Measurements from ENCODE around the gene SEC14L6.

DNA sequence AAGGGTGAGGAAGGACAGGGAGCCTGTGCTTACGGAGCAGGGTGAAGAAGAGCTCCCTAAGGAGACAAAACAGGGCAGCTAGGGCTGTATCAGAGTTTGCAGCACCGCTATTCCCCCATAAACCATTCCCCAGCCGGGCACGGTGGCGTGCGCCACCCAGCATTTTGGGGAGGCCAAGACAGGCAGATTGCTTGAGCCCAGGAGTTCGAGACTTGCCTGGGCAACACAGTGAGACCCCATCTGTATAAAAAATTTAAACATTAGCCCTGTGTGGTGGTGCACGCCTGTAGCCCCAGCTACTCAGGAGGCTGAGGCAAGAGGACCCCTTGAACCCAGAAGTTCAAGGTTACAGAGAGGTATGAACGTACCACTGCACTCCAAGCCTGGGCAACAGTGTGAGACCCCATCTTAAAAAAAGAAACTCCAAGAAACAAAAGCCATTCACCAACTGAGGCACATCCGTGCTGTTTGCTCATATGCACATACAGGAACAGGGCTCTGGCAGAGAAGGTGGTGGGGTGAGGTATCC, 23.2 kb upstream of the SEC14L6 start:
- TF ChIP-seq, protein P1, sequence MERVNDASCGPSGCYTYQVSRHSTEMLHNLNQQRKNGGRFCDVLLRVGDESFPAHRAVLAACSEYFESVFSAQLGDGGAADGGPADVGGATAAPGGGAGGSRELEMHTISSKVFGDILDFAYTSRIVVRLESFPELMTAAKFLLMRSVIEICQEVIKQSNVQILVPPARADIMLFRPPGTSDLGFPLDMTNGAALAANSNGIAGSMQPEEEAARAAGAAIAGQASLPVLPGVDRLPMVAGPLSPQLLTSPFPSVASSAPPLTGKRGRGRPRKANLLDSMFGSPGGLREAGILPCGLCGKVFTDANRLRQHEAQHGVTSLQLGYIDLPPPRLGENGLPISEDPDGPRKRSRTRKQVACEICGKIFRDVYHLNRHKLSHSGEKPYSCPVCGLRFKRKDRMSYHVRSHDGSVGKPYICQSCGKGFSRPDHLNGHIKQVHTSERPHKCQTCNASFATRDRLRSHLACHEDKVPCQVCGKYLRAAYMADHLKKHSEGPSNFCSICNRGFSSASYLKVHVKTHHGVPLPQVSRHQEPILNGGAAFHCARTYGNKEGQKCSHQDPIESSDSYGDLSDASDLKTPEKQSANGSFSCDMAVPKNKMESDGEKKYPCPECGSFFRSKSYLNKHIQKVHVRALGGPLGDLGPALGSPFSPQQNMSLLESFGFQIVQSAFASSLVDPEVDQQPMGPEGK (CRISPR knock-in tag; IDR thresholded peaks at IDR 0.05; ENCODE audit: borderline replicate concordance), result no peak
- TF ChIP-seq, protein P2, sequence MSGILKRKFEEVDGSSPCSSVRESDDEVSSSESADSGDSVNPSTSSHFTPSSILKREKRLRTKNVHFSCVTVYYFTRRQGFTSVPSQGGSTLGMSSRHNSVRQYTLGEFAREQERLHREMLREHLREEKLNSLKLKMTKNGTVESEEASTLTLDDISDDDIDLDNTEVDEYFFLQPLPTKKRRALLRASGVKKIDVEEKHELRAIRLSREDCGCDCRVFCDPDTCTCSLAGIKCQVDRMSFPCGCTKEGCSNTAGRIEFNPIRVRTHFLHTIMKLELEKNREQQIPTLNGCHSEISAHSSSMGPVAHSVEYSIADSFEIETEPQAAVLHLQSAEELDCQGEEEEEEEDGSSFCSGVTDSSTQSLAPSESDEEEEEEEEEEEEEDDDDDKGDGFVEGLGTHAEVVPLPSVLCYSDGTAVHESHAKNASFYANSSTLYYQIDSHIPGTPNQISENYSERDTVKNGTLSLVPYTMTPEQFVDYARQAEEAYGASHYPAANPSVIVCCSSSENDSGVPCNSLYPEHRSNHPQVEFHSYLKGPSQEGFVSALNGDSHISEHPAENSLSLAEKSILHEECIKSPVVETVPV (CRISPR knock-in tag; IDR thresholded peaks at IDR 0.05), result no peak
